ENCODE measurements around the gene ARHGAP35. TPM values are rescaled to one million over a fixed set of nuclear protein-coding genes. Genes with fewer than 3 reads are reported as not detected.

Gene ARHGAP35
- polyA plus RNA-seq, 1 of the 3 experiments (the other 2 are of a cell fraction), result 25.1 TPM

GRCh38 chr19:46850228-46851203 is 10.3 kb upstream of the ARHGAP35 start, which contains the start of gene AP2S1 (continued):
- TF ChIP-seq FOXM1 (IDR thresholded peaks at IDR 0.05; ENCODE audit: low read depth) (no peak), NRF1 (IDR thresholded peaks at IDR 0.05; ENCODE audit: low read depth, low read length) (peak; percentile 28; the same call in 1 of the 2 replicates), JUND (IDR thresholded peaks at IDR 0.05) (no peak), EZH2phosphoT487 (IDR thresholded peaks at IDR 0.05; ENCODE audit: borderline replicate concordance, low read depth) (no peak), FOSL2 (IDR thresholded peaks at IDR 0.05; ENCODE audit: borderline replicate concordance, low read depth) (no peak), TCF12 (IDR thresholded peaks at IDR 0.05) (peak; percentile 49), RXRA (IDR thresholded peaks at IDR 0.05; ENCODE audit: borderline replicate concordance, low read depth) (no peak), MEF2A (IDR thresholded peaks at IDR 0.05; ENCODE audit: borderline replicate concordance, low read depth) (no peak), GABPA (IDR thresholded peaks at IDR 0.05; ENCODE audit: low read depth) (peak; percentile 89), POLR2AphosphoS5 (IDR thresholded peaks at IDR 0.05; ENCODE audit: low read depth, low read length) (peak; percentile 82), TEAD4 (IDR thresholded peaks at IDR 0.05; ENCODE audit: borderline replicate concordance, insufficient read depth) (no peak), RAD21 (IDR thresholded peaks at IDR 0.05; ENCODE audit: low read length) (no peak), ZBTB33 (IDR thresholded peaks at IDR 0.05; ENCODE audit: borderline replicate concordance, low read depth) (peak; percentile 86), YY1 (IDR thresholded peaks at IDR 0.05; ENCODE audit: low read depth) (no peak), FOXJ3 (CRISPR knock-in tag; IDR thresholded peaks at IDR 0.05) (no peak), MAX (IDR thresholded peaks at IDR 0.05; ENCODE audit: low read depth) (peak; percentile 40; the same call in 1 of the 2 replicates), SIN3A (IDR thresholded peaks at IDR 0.05; ENCODE audit: borderline replicate concordance, low read depth, low read length) (no peak), GATA2 (CRISPR knock-in tag; IDR thresholded peaks at IDR 0.05) (peak; percentile 6; the same call in 1 of the 2 replicates), IRF3 (IDR thresholded peaks at IDR 0.05; ENCODE audit: low read depth, low read length) (no peak), EP300 (IDR thresholded peaks at IDR 0.05; ENCODE audit: borderline replicate concordance in 1 of 2, low read depth in 1 of 2, low read length in 1 of 2) (no peak), NFIC (IDR thresholded peaks at IDR 0.05; ENCODE audit: borderline replicate concordance) (peak; percentile 18; the same call in 1 of the 2 replicates), MXI1 (IDR thresholded peaks at IDR 0.05; ENCODE audit: low read depth, low read length) (peak; percentile 65; the same call in 1 of the 2 replicates), ELF1 (IDR thresholded peaks at IDR 0.05) (peak; percentile 74; the same call in 1 of the 2 replicates)
- TF ChIP-seq, protein P1, sequence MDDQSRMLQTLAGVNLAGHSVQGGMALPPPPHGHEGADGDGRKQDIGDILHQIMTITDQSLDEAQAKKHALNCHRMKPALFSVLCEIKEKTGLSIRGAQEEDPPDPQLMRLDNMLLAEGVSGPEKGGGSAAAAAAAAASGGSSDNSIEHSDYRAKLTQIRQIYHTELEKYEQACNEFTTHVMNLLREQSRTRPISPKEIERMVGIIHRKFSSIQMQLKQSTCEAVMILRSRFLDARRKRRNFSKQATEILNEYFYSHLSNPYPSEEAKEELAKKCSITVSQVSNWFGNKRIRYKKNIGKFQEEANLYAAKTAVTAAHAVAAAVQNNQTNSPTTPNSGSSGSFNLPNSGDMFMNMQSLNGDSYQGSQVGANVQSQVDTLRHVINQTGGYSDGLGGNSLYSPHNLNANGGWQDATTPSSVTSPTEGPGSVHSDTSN (IDR thresholded peaks at IDR 0.05), result no peak
- TF ChIP-seq, protein P2, sequence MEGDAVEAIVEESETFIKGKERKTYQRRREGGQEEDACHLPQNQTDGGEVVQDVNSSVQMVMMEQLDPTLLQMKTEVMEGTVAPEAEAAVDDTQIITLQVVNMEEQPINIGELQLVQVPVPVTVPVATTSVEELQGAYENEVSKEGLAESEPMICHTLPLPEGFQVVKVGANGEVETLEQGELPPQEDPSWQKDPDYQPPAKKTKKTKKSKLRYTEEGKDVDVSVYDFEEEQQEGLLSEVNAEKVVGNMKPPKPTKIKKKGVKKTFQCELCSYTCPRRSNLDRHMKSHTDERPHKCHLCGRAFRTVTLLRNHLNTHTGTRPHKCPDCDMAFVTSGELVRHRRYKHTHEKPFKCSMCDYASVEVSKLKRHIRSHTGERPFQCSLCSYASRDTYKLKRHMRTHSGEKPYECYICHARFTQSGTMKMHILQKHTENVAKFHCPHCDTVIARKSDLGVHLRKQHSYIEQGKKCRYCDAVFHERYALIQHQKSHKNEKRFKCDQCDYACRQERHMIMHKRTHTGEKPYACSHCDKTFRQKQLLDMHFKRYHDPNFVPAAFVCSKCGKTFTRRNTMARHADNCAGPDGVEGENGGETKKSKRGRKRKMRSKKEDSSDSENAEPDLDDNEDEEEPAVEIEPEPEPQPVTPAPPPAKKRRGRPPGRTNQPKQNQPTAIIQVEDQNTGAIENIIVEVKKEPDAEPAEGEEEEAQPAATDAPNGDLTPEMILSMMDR (IDR thresholded peaks at IDR 0.05), result no peak
